Uterus (tissue), 4 donors: ENCODE measurements around the gene LIG1. TPM values are rescaled to one million over a fixed set of nuclear protein-coding genes. Genes with fewer than 3 reads are reported as not detected.

Experiments
- DNase-seq, 2 donors: peaks; one replicate each; pipeline ENCODE4 v3.0.0-alpha.2; 2019 to 2020
- H3K27ac ChIP-seq, 2 donors: fragments of 200-600 bp; sonication (generic); 1 replicate in 1 of 2; 2 replicates in 1 of 2; pipeline ENCODE4 v1.5.1; 2016 to 2018
- H3K27me3 ChIP-seq, 2 donors: fragments of 200-600 bp; sonication (generic); one replicate each; pipeline ENCODE4 v1.5.1; 2018 to 2019; ENCODE audit warnings: control low read depth in 1 of 2
- H3K36me3 ChIP-seq, 2 donors: fragments of 200-600 bp; sonication (generic); one replicate each; pipeline ENCODE4 v1.5.1; 2019; ENCODE audit warnings: control low read depth in 1 of 2
- H3K4me1 ChIP-seq, 2 donors: fragments of 200-600 bp; sonication (generic); one replicate each; pipeline ENCODE4 v1.5.1; 2018 to 2019; ENCODE audit warnings: control low read depth in 1 of 2
- H3K4me3 ChIP-seq, 2 donors: fragments of 200-600 bp; sonication (generic); 1 replicate in 1 of 2; 2 replicates in 1 of 2; pipeline ENCODE4 v1.5.1; 2018 to 2019; ENCODE audit warnings: mild to moderate bottlenecking in 1 of 2
- H3K9me3 ChIP-seq, 2 donors: fragments of 200-600 bp; sonication (generic); one replicate each; pipeline ENCODE4 v1.5.1; 2019; ENCODE audit warnings: control low read depth in 1 of 2
- POLR2A ChIP-seq, 2 donors: fragments of 450-650 bp; IDR thresholded peaks; one replicate each; pipeline ENCODE4 v1.6.1; 2016; ENCODE audit warnings: antibody characterized with exemption in 2 of 2, mild to moderate bottlenecking in 1 of 2, moderate library complexity in 1 of 2
- intact Hi-C: fragments of 100-400 bp; cut with DNase I; formaldehyde crosslinking; loops from one replicate; pipeline ENCODE4 v1.15.1; 2023; ENCODE audit warnings: low total_unique reads
- total RNA-seq, 4 donors: library from RNA; depleted of rRNA in 3 of 4; stranded (reverse); fragments of >200 nt in 3 of 4; gene quantifications; one replicate each; pipeline versions ENCODE4 v1.1.0 to v1.2.4, GENCODE V29; 2014 to 2023
- TF ChIP-seq, protein P1 (sequence below), 4 experiments: fragments of 200-600 bp in 2 of 4; fragments of 450-650 bp in 2 of 4; sonication (generic) in 2 of 4; IDR thresholded peaks; one replicate each; pipeline ENCODE4 v1.5.1; 2016 to 2019; ENCODE audit warnings: antibody characterized with exemption in 4 of 4, mild to moderate bottlenecking in 2 of 4, moderate library complexity in 1 of 4
- donor health status: DM: yes; HTN: yes; CAD: no.

Gene LIG1
- 10 to 100 TPM in 3 of 4 donors, 1 to 10 TPM in 1; 5.9 to 96.1 (median 28.1) TPM for total RNA-seq

DNA sequence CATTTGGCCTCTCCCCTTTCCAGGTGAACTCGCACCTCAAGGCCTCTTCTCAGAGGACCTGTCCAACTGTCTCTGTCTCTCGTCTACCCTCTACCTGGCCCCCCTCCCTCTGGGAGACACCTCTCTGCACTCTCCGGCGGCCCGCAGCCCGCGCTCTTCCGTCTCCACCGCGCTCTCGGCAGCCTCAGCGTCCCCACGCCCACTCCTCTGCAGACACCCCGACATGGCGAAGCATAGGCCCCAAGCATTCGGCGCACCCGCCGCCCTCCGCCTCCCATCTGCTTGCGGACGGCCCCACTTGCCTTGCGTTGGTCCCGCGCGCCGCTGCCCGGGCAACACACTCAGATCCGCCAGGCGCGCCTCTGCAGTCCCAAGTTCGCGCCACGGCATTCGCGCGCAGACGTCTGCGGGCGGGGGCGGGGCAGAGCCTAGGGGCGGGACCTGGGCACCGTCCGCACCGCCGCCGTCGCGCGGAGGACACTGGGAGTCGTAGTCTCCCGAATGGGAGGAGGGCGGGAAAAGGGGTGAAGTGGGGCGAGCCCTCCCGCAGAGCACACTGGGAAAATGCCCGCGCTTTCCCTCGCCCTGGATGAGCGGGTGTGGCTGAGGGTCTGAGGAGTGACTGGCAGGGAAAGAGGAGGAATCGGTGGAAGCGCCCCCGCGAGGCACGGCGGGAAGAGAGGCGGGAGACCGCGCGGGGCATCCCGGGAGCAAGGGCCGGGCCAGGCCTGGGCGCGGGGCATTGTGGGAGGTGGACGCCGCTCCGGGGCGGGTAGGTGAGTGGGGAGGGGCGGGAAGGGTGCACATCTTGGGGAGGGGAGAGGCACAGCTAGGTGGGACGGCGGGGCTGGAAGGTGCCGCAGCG, at the start of gene LIG1, which contains the start of gene ZSWIM9:
Gene LIG1 (minus strand): TSS at position 406 of the 865 bp plus-strand sequence. CDS start 4,778 bp downstream, outside the sequence.
Gene ZSWIM9 (plus strand): TSS at position 742 of the 865 bp plus-strand sequence. CDS start 1,123 bp downstream, outside the sequence.
- Histone ChIP-seq H3K27me3 (no peaks in the 10 kb centered on the region), H3K4me1 (no peaks in the 10 kb centered on the region), H3K4me3 (peak within 1 kb of the TSS; percentile 86 to 87), H3K27ac (peak within 1 kb of the TSS; percentile 94 to 95), H3K9me3 (no peaks in the 10 kb centered on the region), H3K36me3 (no peaks in the 10 kb centered on the region)
- intact Hi-C loops = no loop called here
- TF ChIP-seq POLR2A (IDR thresholded peaks at IDR 0.05) = peak; percentile 10 to 41
- TF ChIP-seq, protein P1, sequence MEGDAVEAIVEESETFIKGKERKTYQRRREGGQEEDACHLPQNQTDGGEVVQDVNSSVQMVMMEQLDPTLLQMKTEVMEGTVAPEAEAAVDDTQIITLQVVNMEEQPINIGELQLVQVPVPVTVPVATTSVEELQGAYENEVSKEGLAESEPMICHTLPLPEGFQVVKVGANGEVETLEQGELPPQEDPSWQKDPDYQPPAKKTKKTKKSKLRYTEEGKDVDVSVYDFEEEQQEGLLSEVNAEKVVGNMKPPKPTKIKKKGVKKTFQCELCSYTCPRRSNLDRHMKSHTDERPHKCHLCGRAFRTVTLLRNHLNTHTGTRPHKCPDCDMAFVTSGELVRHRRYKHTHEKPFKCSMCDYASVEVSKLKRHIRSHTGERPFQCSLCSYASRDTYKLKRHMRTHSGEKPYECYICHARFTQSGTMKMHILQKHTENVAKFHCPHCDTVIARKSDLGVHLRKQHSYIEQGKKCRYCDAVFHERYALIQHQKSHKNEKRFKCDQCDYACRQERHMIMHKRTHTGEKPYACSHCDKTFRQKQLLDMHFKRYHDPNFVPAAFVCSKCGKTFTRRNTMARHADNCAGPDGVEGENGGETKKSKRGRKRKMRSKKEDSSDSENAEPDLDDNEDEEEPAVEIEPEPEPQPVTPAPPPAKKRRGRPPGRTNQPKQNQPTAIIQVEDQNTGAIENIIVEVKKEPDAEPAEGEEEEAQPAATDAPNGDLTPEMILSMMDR (IDR thresholded peaks at IDR 0.05) = peak; percentile 21 to 48 (median 28)
- DNase-seq = peak; percentile 91 to 93

DNA sequence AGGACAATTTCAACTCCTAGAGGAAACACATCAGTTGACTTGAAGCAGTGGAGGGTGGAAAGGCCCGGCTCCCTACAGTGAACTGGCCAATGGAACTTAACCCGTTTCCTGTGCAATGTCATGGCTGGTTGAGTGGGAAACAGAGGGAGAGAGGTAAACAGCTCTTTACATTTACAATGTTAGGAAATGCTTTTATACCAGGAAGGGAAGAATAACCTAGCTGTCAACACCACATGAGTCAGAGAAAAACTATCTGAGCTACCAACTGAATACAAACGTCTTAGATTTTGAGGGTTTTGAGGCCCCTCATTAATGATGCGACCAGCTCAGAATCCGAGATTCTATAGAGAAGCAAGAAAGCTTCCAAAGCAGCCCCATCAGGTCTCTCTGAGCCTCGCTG, 48.9 kb upstream of the LIG1 start:
- no peaks in the 10 kb centered on the region for H3K36me3 ChIP-seq
- no peaks in the 10 kb centered on the region for H3K4me1 ChIP-seq
- H3K4me3 ChIP-seq = no peak overlapping the region
- no peak for DNase-seq
- H3K27me3 ChIP-seq = no peaks in the 10 kb centered on the region
- H3K9me3 ChIP-seq = no peaks in the 10 kb centered on the region
- intact Hi-C loops = no loop called here
- H3K27ac ChIP-seq = no peak overlapping the region
- TF ChIP-seq, protein P1 (IDR thresholded peaks at IDR 0.05) = no peak
- no peak for TF ChIP-seq POLR2A (IDR thresholded peaks at IDR 0.05)

DNA sequence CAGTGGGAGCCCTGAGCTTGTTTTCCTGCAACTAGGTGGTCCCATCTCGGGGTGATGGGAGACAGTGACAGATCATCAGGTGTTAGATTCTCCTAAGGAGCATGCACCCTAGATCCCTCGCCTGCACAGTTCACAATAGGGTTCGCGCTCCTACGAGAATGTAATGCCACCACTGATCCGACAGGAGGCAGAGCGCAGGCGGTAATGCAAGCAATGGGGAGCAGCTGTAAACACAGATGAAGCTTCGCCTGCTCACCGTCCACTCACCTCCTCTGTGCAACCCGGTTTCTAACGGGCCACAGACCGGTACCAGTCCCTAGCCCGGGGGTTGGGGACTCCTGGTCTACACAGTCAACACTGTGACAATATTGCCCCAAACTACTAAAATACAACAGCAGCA, 46.8 kb upstream of the LIG1 start:
- H3K27me3 ChIP-seq = no peaks in the 10 kb centered on the region
- no peak for DNase-seq
- no peak overlapping the region for H3K27ac ChIP-seq
- no peak for TF ChIP-seq POLR2A (IDR thresholded peaks at IDR 0.05)
- TF ChIP-seq, protein P1 (IDR thresholded peaks at IDR 0.05) = no peak
- H3K9me3 ChIP-seq = no peaks in the 10 kb centered on the region
- H3K4me3 ChIP-seq = no peak overlapping the region
- no peaks in the 10 kb centered on the region for H3K4me1 ChIP-seq
- intact Hi-C loops = no loop called here
- H3K36me3 ChIP-seq = no peaks in the 10 kb centered on the region

DNA sequence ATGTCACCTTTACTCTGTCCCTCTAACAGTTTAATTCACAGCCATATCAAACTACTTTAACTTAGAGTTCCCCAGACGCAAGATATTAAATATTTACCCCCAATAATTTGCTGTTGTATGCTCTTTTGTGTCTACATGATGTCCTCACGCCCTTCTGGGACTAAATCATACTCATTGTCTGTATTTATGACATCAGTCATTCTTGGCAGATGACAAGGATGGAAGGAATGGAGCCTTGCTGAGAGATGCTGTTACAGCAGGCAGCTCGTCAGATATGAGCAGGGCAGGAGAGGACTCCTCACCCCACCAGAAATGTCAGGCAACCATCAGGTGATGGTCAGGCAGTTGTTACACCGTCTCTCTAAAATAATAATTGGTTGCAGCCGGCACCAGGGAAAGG, 43.8 kb upstream of the LIG1 start:
- Histone ChIP-seq H3K4me1 (no peaks in the 10 kb centered on the region), H3K9me3 (no peaks in the 10 kb centered on the region), H3K27ac (no peak overlapping the region), H3K27me3 (no peaks in the 10 kb centered on the region), H3K4me3 (no peak overlapping the region), H3K36me3 (no peaks in the 10 kb centered on the region)
- no peak for DNase-seq
- TF ChIP-seq, protein P1 (IDR thresholded peaks at IDR 0.05) = no peak
- intact Hi-C loops = no loop called here

DNA sequence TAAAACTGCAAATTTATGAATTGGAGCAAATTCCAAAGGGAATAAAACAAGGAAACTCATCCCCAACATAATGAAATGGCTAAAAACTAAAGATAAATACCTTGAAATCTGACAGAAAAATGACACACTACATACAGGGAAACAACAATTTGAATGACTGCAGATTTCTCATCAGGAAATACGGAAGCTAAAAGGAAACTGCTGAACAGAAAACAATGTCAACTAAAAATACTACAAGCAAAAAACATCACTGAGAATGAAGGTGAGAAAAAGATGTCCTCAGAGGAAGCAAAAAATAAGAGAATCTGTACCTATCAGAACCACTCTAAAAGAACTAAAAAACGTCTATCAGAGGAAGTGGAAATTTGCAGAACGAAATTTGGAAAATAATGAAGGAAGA, 39.9 kb upstream of the LIG1 start:
- peak overlapping the region in 1 of 2 donors; percentile 49 for H3K27ac ChIP-seq

More for the DNA sequence above, 39.9 kb upstream of the LIG1 start:
- Histone ChIP-seq H3K36me3 (no peaks in the 10 kb centered on the region), H3K4me3 (no peak overlapping the region), H3K4me1 (no peaks in the 10 kb centered on the region), H3K27me3 (no peaks in the 10 kb centered on the region), H3K9me3 (no peaks in the 10 kb centered on the region)
- DNase-seq = no peak
- intact Hi-C loops = no loop called here
- TF ChIP-seq, protein P1 (IDR thresholded peaks at IDR 0.05) = no peak
- TF ChIP-seq POLR2A (IDR thresholded peaks at IDR 0.05) = no peak
